GM21737 (cell line): ENCODE results near the gene CKM.
"Not testable (repeated sequence)": the region's sequence is repeated elsewhere in the genome, so short reads cannot be mapped to it uniquely, and the experiment has no call there.

Experiments used
- ATAC-seq: cut with Tn5 transposase; IDR thresholded peaks from one replicate; pipeline ENCODE4 v1.9.1; 2021; ENCODE audit warnings: mild to moderate bottlenecking, moderate library complexity; ENCODE audit not compliant: unreplicated experiment

The CKM gene

GRCh38 chr19:45293682-45294081 is 29.0 kb downstream of the CKM start:
- ATAC-seq, result no peak

GRCh38 chr19:45291834-45292233 is 30.8 kb downstream of the CKM start:
- no peak for ATAC-seq

GRCh38 chr19:45290381-45290931 is 32.2 kb downstream of the CKM start:
- no peak for ATAC-seq

- no peak for ATAC-seq
Measured at GRCh38 chr19:45283443-45284033, 39.1 kb downstream of the CKM start.

GRCh38 chr19:45280471-45280961 is 42.2 kb downstream of the CKM start:
- no peak for ATAC-seq

GRCh38 chr19:45279587-45280192 is 43.0 kb downstream of the CKM start:
- ATAC-seq, result no peak

GRCh38 chr19:45278087-45278486 is 44.6 kb downstream of the CKM start:
- ATAC-seq, result no peak

GRCh38 chr19:45276284-45276687 is 46.4 kb downstream of the CKM start:
- ATAC-seq, result no peak

- ATAC-seq, result no peak
Measured at GRCh38 chr19:45275370-45275971, 47.2 kb downstream of the CKM start.

GRCh38 chr19:45273521-45273855 is 49.2 kb downstream of the CKM start:
- ATAC-seq, result no peak

GRCh38 chr19:45271735-45272108 is 51.0 kb downstream of the CKM start:
- ATAC-seq, result no peak

GRCh38 chr19:45271098-45271734 is 51.5 kb downstream of the CKM start:
- ATAC-seq, result no peak

- not testable (repeated sequence) for ATAC-seq
Measured at GRCh38 chr19:45269939-45270338, 52.7 kb downstream of the CKM start.

- no peak for ATAC-seq
Measured at GRCh38 chr19:45267296-45267695, 55.4 kb downstream of the CKM start.

GRCh38 chr19:45265375-45265774 is 57.3 kb downstream of the CKM start:
- ATAC-seq, result no peak

- no peak for ATAC-seq
Measured at GRCh38 chr19:45264781-45265317, 57.8 kb downstream of the CKM start.

- no peak for ATAC-seq
Measured at GRCh38 chr19:45263013-45263412, 59.7 kb downstream of the CKM start.

- ATAC-seq, result no peak
Measured at GRCh38 chr19:45262570-45262969, 60.1 kb downstream of the CKM start.

GRCh38 chr19:45258862-45259261 is 63.8 kb downstream of the CKM start:
- no peak for ATAC-seq

GRCh38 chr19:45256836-45257235 is 65.8 kb downstream of the CKM start:
- ATAC-seq, result no peak
